HG02970 (cell line): Measurements from ENCODE around the gene MYADM.
"Not testable (repeated sequence)": the region's sequence is repeated elsewhere in the genome, so short reads cannot be mapped to it uniquely, and the experiment has no call there.

ENCODE experiments used
- ATAC-seq: cut with Tn5 transposase; IDR thresholded peaks from one replicate; pipeline ENCODE4 v1.9.1; 2021; ENCODE audit warnings: mild to moderate bottlenecking, moderate library complexity, moderate number of reproducible peaks; ENCODE audit not compliant: unreplicated experiment, low FRiP score

MYADM gene

GRCh38 chr19:53868091-53868891 is 608 bp downstream of the MYADM start:
- no peak for ATAC-seq

- ATAC-seq: no peak
Measured at GRCh38 chr19:53868892-53869804, 1.5 kb downstream of the MYADM start.

DNA sequence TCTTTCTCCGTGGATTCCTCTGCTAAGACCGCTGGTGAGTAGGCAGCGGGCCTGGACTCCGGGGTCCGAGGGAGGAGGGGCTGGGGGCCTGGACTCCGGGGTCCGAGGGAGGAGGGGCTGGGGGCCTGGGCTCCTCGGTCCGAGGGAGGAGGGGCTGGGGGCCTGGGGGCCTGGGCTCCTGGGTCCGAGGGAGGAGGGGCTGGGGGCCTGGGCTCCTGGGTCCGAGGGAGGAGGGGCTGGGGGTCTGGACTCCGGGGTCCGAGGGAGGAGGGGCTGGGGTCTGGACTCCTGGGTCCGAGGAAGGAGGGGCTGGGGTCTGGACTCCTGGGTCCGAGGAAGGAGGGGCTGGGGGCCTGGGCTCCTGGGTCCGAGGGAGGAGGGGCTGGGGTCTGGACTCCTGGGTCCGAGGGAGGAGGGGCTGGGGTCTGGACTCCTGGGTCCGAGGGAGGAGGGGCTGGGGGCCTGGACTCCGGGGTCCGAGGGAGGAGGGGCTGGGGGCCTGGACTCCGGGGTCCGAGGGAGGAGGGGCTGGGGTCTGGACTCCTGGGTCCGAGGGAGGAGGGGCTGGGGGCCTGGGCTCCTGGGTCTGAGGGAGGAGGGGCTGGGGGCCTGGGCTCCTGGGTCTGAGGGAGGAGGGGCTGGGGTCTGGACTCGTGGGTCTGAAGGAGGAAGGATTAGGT is 2.3 kb downstream of the MYADM start:
- not testable (repeated sequence) for ATAC-seq

- no peak for ATAC-seq
Measured at GRCh38 chr19:53870485-53870844, 2.8 kb downstream of the MYADM start.

DNA sequence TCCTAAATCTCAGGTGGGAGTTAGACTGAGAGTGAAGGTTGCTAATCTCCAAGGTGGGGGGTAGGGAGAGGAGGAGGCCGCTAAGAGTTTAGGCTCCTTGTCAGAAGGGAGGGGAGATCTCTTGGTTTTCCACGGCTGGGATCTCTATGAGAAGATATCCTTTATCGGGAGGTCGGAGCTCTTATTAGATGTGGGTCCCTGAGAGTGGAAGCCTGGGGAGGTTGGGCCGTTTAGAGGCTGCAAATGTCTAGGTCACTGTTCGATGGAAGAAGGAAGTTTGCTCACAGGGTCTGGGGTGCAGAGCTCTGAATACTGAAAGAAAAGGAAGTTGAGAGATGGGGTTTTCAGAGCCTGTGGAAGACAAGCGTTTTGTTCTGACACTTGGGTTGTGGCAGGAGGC is 3.8 kb downstream of the MYADM start:
- no peak for ATAC-seq

GRCh38 chr19:53872762-53873161 is 5.1 kb downstream of the MYADM start:
- ATAC-seq: no peak

DNA sequence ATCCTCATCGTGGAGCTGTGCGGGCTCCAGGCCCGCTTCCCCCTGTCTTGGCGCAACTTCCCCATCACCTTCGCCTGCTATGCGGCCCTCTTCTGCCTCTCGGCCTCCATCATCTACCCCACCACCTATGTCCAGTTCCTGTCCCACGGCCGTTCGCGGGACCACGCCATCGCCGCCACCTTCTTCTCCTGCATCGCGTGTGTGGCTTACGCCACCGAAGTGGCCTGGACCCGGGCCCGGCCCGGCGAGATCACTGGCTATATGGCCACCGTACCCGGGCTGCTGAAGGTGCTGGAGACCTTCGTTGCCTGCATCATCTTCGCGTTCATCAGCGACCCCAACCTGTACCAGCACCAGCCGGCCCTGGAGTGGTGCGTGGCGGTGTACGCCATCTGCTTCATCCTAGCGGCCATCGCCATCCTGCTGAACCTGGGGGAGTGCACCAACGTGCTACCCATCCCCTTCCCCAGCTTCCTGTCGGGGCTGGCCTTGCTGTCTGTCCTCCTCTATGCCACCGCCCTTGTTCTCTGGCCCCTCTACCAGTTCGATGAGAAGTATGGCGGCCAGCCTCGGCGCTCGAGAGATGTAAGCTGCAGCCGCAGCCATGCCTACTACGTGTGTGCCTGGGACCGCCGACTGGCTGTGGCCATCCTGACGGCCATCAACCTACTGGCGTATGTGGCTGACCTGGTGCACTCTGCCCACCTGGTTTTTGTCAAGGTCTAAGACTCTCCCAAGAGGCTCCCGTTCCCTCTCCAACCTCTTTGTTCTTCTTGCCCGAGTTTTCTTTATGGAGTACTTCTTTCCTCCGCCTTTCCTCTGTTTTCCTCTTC is 6.3 kb downstream of the MYADM start:
- no peak for ATAC-seq

GRCh38 chr19:53874606-53874990 is 6.9 kb downstream of the MYADM start:
- ATAC-seq: no peak

GRCh38 chr19:53875602-53876325 is 8.1 kb downstream of the MYADM start:
- no peak for ATAC-seq

DNA sequence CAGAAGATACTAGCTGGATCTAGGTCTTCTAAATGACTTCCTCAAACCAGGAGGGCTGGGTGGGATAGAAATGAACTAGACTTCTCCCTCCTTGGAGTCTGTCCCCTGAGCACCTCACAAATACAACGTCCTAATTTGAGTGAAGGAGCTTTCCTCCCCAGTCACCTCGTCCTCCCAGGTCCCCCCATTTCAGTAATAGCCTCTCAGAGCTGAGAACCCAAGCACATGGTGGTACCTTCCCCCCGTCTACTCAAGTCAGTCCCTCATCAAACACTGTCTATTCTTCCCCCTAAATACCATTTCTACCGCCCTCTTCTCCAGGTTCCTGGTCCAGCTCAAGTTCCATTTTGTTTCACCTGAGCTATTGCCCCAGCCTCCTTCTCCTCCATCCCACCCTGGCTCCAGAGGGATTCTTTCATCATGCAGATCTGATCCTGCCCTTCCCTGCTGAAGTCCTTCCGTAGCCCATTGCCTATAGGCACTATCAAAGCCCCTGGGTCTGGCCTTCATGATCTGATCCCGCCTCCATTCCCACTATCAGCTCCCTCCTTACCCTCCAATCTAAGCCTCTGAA is 9.1 kb downstream of the MYADM start:
- no peak for ATAC-seq

- no peak for ATAC-seq
Measured at GRCh38 chr19:53877361-53877766, 9.7 kb downstream of the MYADM start.

DNA sequence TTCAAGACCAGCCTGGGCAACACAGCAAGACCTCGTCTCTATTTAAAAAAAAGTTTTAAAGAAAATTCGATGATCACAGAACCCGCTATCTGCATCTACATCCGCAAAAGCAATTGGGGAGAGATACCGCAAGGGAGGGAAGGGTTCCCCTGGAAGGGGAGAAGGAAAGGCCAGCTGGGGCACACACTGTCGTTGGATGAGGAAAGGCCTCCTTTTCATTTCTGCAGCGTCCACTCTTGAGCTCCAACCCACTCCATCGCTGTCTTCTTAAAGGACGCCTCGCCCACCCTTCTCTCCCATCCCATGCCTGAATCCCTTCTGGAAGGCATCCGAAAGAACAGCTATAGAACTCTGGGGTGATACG is 11.1 kb downstream of the MYADM start:
- no peak for ATAC-seq

DNA sequence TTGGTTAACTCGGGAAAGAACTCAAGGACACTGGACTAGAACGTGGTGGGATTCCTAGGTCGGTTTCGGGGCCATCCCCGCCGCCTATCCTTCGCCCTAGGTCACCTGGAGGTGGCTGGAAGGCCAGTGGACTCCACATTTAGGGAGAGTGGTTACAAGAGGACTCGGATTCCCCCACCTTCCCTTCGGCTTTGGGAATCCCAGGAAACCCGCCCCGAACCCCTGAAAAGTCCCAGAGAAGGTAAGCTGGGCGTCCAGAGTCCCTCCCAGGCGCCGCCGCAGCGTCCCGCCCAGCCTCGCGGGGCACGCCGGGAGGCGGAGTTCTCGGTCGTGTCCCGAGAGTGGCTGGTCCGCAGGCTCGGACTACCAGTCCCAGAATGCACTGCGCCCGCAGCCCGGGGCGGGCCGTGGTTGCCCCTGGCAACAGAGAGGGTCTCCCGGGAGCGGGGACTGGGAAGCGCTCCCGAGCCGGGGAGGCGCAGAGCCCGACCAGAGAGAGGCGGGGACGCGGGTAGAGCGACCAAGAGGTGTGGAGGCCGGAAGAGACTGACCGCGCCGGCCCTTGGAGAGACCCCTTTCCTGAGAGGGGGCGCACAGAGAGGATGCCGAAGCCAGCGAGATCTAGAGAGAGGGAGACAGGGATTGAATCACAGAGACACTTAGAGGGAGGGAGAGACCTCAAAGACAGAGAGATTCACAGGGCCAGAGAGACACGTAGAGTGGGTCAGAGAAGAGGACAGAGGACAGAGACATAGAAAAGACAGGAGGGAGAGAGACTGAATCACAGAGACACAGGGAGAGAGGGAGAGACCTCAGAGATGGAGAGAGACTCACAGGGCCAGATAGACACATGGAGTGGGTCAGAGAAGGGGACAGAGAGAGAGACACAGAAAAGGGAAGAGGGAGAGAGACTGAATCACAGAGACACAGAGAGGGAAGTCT is 11.7 kb downstream of the MYADM start:
- ATAC-seq: no peak

DNA sequence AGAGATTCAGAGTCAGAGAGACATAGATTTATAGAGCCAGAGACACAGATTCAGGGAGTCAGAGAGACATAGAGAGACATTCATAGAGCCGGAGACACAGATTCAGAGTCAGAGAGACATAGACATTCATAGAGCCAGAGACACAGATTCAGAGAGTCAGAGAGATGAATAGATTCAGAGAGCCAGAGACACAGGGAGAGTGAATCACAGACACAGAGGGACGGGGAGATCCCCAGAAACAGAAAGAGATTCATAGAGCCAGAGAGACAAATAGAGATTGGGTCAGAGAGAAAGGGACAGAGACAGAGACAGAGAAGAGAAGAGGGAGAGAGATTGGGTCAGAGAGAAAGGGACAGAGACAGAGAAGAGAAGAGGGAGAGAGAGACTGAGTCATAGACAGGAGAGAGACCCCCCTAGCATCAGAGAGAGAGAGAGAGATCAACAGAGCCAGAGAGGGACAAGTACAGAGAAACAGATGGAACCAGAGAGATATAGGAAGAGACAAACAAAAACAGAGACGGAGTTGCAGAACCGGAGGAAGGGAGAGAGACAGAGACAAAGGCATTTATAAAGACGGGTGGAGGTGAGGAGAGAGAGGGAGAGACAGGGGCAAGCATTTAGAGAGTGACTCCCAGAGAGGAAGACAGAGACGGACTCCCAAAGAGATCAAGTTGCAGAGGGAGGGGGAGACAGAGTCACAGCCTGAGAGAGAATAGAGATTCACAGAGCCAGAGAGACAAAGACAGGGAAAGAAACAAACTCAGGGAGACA is 13.2 kb downstream of the MYADM start:
- ATAC-seq: no peak

DNA sequence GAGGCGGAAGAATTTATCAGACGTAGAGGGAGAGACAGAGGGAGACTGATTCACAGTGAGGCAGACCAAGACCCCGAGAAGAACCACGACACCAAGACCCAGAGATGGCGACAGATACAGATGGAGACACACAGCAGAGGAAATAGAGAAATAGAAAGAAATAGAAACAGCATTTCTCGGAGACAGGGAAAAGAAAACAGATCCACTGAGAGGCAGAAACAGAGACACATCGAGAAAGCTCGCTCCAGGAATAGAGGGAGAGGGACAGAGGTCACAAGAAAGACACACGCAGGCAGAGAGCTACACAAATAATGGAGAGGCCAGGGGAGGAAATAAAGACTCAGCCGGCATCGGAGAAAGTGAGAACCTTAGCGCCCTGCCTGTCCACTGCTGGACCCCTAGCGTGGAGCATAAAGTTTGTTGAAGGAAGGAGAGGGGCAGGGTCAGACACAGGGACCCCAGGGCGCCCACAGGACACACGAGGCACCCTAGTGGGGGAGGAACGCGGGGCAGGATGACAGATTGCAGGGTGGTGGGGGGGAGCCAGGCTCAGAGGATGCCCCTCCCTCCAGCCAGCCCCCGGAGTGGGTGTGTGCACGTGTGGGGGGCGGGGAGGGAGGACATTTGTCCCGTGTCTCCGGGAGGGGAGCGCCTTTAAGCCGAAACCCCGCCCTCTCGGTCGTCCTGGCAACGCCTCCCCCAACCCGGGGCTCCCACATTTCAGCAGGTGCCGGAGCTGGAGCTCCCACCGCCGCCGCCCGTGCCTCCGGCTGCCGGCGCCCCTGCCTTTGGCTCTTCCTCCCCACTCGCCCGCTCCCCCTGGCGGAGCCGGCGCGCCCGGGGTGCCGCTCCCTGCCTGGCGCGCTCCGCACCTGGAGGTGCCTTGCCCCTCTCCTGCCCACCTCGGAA is 14.1 kb downstream of the MYADM start, which contains the start of gene PRKCG:
Gene PRKCG (plus strand): TSS at position 716 of the 909 bp plus-strand sequence. CDS start 298 bp downstream, outside the sequence.
- ATAC-seq: no peak

GRCh38 chr19:53882391-53883050 is 14.8 kb downstream of the MYADM start:
- no peak for ATAC-seq
